SK-N-SH treated with all-trans-retinoic acid at 6 μM for 48 hours (cell line): ENCODE measurements around the gene ARFGEF2.

Experiments used
- ARNTL ChIP-seq: fragments of 450-650 bp; formaldehyde crosslinking; IDR thresholded peaks from 2 replicates; pipeline ENCODE4 v1.5.0; 2020; ENCODE audit warnings: low read depth, mild to moderate bottlenecking, moderate library complexity, borderline replicate concordance
- CSDC2 ChIP-seq: fragments of 250-450 bp; sonication (Bioruptor Pico); IDR thresholded peaks from 2 replicates; pipeline ENCODE4 v1.5.0; 2020; ENCODE audit warnings: mild to moderate bottlenecking, moderate library complexity
- ESRRG ChIP-seq: fragments of 250-450 bp; sonication (Bioruptor Pico); IDR thresholded peaks from 2 replicates; pipeline ENCODE4 v1.6.1; 2021; ENCODE audit warnings: mild to moderate bottlenecking
- RARB ChIP-seq: fragments of 250-450 bp; sonication (Bioruptor Pico); IDR thresholded peaks from 2 replicates; pipeline ENCODE4 v1.8.0; 2021; ENCODE audit warnings: mild to moderate bottlenecking, moderate library complexity
- TOX ChIP-seq: fragments of 250-450 bp; sonication (Bioruptor Pico); IDR thresholded peaks from 2 replicates; pipeline ENCODE4 v1.8.0; 2021; ENCODE audit warnings: mild to moderate bottlenecking, moderate library complexity, borderline replicate concordance
- ZFP30 ChIP-seq: fragments of 450-650 bp; formaldehyde crosslinking; IDR thresholded peaks from 2 replicates; pipeline ENCODE4 v1.5.0; 2022; ENCODE audit warnings: mild to moderate bottlenecking, moderate library complexity
- ZNF565 ChIP-seq: fragments of 450-650 bp; formaldehyde crosslinking; conservative IDR thresholded peaks from 2 replicates; pipeline ENCODE4 v1.5.0; 2020; ENCODE audit warnings: low read depth, mild to moderate bottlenecking, moderate library complexity
- TF ChIP-seq, protein P1 (sequence below): fragments of 250-450 bp; sonication (Bioruptor Pico); IDR thresholded peaks from 2 replicates; pipeline ENCODE4 v1.5.1; 2021; ENCODE audit warnings: mild to moderate bottlenecking, moderate library complexity
- TF ChIP-seq, protein P2 (sequence below): fragments of 250-450 bp; sonication (Bioruptor Pico); IDR thresholded peaks from 2 replicates; pipeline ENCODE4 v1.5.1; 2020; ENCODE audit warnings: low read depth, mild to moderate bottlenecking, moderate library complexity

DNA sequence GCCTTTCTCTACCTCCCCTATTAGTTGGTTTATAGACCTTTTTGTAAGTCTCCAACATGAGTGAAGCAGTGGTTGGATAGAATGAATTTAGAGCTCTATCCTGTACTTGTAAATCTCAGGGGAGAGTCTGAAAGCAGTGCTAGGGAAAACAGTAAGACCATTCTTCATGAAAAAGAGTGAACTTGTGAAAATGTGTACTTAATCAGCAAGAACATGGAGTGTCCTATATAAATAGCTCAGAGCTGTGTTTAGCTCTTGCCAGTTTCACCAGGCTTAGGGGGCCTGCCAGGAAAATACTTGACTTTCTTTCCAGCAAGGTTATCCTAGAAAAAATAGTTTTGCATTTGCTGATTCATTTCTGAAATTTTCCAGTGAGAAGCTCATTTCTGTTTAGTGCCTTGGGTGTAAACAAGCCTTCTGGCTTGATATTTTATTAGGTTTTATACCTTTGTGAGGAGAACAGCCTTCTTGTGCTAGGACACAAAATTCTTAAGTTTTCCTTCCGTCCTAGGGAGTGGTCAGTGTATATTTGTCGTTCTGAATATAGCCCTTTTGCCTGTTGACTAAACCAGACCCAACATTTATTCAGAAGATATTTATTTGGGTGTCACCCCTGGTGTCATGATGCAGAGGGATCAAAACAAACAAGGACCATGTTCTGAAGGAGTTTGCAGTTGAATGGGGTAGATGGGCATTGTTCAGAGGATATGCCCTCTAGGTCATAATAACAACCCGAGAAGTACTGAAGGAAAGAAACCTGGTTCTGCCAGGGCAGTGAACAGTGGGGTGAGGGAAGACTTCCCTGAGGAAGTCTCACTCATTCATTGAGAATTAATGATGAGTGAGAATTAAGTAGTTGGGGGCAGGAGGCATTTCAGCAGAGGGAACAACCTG lies 7.6 kb downstream of the ARFGEF2 start:
- TF ChIP-seq, protein P1, sequence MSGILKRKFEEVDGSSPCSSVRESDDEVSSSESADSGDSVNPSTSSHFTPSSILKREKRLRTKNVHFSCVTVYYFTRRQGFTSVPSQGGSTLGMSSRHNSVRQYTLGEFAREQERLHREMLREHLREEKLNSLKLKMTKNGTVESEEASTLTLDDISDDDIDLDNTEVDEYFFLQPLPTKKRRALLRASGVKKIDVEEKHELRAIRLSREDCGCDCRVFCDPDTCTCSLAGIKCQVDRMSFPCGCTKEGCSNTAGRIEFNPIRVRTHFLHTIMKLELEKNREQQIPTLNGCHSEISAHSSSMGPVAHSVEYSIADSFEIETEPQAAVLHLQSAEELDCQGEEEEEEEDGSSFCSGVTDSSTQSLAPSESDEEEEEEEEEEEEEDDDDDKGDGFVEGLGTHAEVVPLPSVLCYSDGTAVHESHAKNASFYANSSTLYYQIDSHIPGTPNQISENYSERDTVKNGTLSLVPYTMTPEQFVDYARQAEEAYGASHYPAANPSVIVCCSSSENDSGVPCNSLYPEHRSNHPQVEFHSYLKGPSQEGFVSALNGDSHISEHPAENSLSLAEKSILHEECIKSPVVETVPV, result no peak
- no peak for TF ChIP-seq RARB (CRISPR knock-in tag)
- TF ChIP-seq TOX (CRISPR knock-in tag), result no peak
- no peak for TF ChIP-seq CSDC2 (CRISPR knock-in tag)
- TF ChIP-seq, protein P2, sequence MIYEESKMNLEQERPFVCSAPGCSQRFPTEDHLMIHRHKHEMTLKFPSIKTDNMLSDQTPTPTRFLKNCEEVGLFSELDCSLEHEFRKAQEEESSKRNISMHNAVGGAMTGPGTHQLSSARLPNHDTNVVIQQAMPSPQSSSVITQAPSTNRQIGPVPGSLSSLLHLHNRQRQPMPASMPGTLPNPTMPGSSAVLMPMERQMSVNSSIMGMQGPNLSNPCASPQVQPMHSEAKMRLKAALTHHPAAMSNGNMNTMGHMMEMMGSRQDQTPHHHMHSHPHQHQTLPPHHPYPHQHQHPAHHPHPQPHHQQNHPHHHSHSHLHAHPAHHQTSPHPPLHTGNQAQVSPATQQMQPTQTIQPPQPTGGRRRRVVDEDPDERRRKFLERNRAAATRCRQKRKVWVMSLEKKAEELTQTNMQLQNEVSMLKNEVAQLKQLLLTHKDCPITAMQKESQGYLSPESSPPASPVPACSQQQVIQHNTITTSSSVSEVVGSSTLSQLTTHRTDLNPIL (CRISPR knock-in tag), result no peak
- TF ChIP-seq ZFP30, result no peak
- no peak for TF ChIP-seq ARNTL
- no peak for TF ChIP-seq ESRRG (CRISPR knock-in tag)
- TF ChIP-seq ZNF565 (CRISPR knock-in tag), result no peak
